WTC11 (cell line): ENCODE data around the gene TBC1D23. TPM values are rescaled to one million over a fixed set of nuclear protein-coding genes. Genes with fewer than 3 reads are reported as not detected.

Experiments
- ATAC-seq: fragments of 200-7000 bp; cut with Tn5 transposase; 2 replicates; pipeline ENCODE4 v1.10.0; 2021; ENCODE audit warnings: mild to moderate bottlenecking, moderate library complexity
- CTCF ChIA-PET: fragments of 300-600 bp; sonication (Branson Sonifier 250); formaldehyde crosslinking; loops from one replicate; lab custom pipeline; 2021; ENCODE audit warnings: antibody characterized with exemption; lab: Charles Lee
- POLR2A ChIA-PET: fragments of 350-600 bp; sonication (Branson Sonifier 250); formaldehyde crosslinking; loops from one replicate; lab custom pipeline; 2021; ENCODE audit warnings: antibody characterized with exemption; lab: Charles Lee
- DNase-seq: peaks from one replicate; pipeline ENCODE4 v3.0.0; 2021; ENCODE audit warnings: low spot score
- H3K27ac Mint-ChIP-seq: 2 replicates; pipeline ENCODE4 v1.8.0; 2021; ENCODE audit warnings: mixed read lengths
- H3K27me3 Mint-ChIP-seq: 2 replicates; pipeline ENCODE4 v1.8.0; 2021; ENCODE audit warnings: low read depth, mild to moderate bottlenecking, moderate library complexity, mixed read lengths
- H3K36me3 Mint-ChIP-seq: 2 replicates; pipeline ENCODE4 v1.8.0; 2021; ENCODE audit warnings: mixed read lengths
- H3K4me1 Mint-ChIP-seq: 2 replicates; pipeline ENCODE4 v1.8.0; 2022; ENCODE audit warnings: mixed read lengths
- H3K4me3 Mint-ChIP-seq: 2 replicates; pipeline ENCODE4 v1.8.0; 2021; ENCODE audit warnings: mild to moderate bottlenecking, moderate library complexity, mixed read lengths
- H3K9me3 Mint-ChIP-seq: 2 replicates; pipeline ENCODE4 v1.8.0; 2021; ENCODE audit warnings: mixed read lengths
- ARID4B ChIP-seq: sonication (generic); formaldehyde crosslinking; IDR thresholded peaks from 2 replicates; pipeline ENCODE4 v1.8.0; 2023; ENCODE audit warnings: missing genetic modification reagents, mild to moderate bottlenecking, borderline replicate concordance
- ELF4 ChIP-seq: sonication (generic); formaldehyde crosslinking; IDR thresholded peaks from 2 replicates; pipeline ENCODE4 v1.8.1; 2022; ENCODE audit warnings: low read depth, mild to moderate bottlenecking, moderate library complexity, missing genetic modification reagents
- EMX1 ChIP-seq: fragments of 250-450 bp; sonication (Bioruptor Pico); IDR thresholded peaks from 2 replicates; pipeline ENCODE4 v1.8.0; 2021; ENCODE audit warnings: mild to moderate bottlenecking
- ESRRA ChIP-seq: sonication (generic); formaldehyde crosslinking; IDR thresholded peaks from 2 replicates; pipeline ENCODE4 v1.8.1; 2022; ENCODE audit warnings: mild to moderate bottlenecking, missing genetic modification reagents, borderline replicate concordance
- FOXP4 ChIP-seq: sonication (generic); formaldehyde crosslinking; IDR thresholded peaks from 2 replicates; pipeline ENCODE4 v1.8.0; 2022; ENCODE audit warnings: mild to moderate bottlenecking, missing genetic modification reagents
- GTF2I ChIP-seq: fragments of 250-450 bp; sonication (Bioruptor Pico); conservative IDR thresholded peaks from 2 replicates; pipeline ENCODE4 v1.4.0; 2021; ENCODE audit warnings: mild to moderate bottlenecking
- KAT7 ChIP-seq: sonication (generic); formaldehyde crosslinking; IDR thresholded peaks from 2 replicates; pipeline ENCODE4 v1.8.1; 2023; ENCODE audit warnings: missing genetic modification reagents, mild to moderate bottlenecking, borderline replicate concordance
- MAX ChIP-seq: sonication (generic); formaldehyde crosslinking; IDR thresholded peaks from 2 replicates; pipeline ENCODE4 v1.8.0; 2022; ENCODE audit warnings: mild to moderate bottlenecking, missing genetic modification reagents
- MXD4 ChIP-seq: fragments of 250-450 bp; sonication (Bioruptor Pico); IDR thresholded peaks from 2 replicates; pipeline ENCODE4 v1.8.0; 2021; ENCODE audit warnings: mild to moderate bottlenecking, moderate library complexity, borderline replicate concordance
- NR2C2 ChIP-seq: sonication (generic); formaldehyde crosslinking; IDR thresholded peaks from 2 replicates; pipeline ENCODE4 v1.8.0; 2022; ENCODE audit warnings: mild to moderate bottlenecking, missing genetic modification reagents
- RORB ChIP-seq: fragments of 250-450 bp; sonication (Bioruptor Pico); IDR thresholded peaks from 2 replicates; pipeline ENCODE4 v1.9.0; 2021; ENCODE audit warnings: mild to moderate bottlenecking
- SP1 ChIP-seq: sonication (generic); formaldehyde crosslinking; conservative IDR thresholded peaks from 2 replicates; pipeline ENCODE4 v1.8.1; 2022; ENCODE audit warnings: missing genetic modification reagents
- STAT6 ChIP-seq: sonication (generic); formaldehyde crosslinking; conservative IDR thresholded peaks from 2 replicates; pipeline ENCODE4 v1.8.1; 2023; ENCODE audit warnings: mild to moderate bottlenecking, low read depth, missing genetic modification reagents, moderate library complexity
- TCF7 ChIP-seq: sonication (generic); formaldehyde crosslinking; IDR thresholded peaks from 2 replicates; pipeline ENCODE4 v1.8.0; 2022; ENCODE audit warnings: mild to moderate bottlenecking, low read depth, missing genetic modification reagents, moderate library complexity
- TEAD4 ChIP-seq: sonication (generic); formaldehyde crosslinking; IDR thresholded peaks from 2 replicates; pipeline ENCODE4 v1.8.0; 2022; ENCODE audit warnings: mild to moderate bottlenecking, missing genetic modification reagents
- TP53 ChIP-seq: sonication (generic); formaldehyde crosslinking; IDR thresholded peaks from 2 replicates; pipeline ENCODE4 v1.8.1; 2023; ENCODE audit warnings: mild to moderate bottlenecking, missing genetic modification reagents
- USF1 ChIP-seq: sonication (generic); formaldehyde crosslinking; IDR thresholded peaks from 2 replicates; pipeline ENCODE4 v1.8.0; 2022; ENCODE audit warnings: mild to moderate bottlenecking, missing genetic modification reagents
- ZNF281 ChIP-seq: sonication (generic); formaldehyde crosslinking; IDR thresholded peaks from 2 replicates; pipeline ENCODE4 v1.8.0; 2023; ENCODE audit warnings: mild to moderate bottlenecking, missing genetic modification reagents
- ZNF512 ChIP-seq: sonication (generic); formaldehyde crosslinking; IDR thresholded peaks from 2 replicates; pipeline ENCODE4 v1.8.1; 2022; ENCODE audit warnings: missing genetic modification reagents, borderline replicate concordance
- ZNF671 ChIP-seq: fragments of 250-450 bp; sonication (Bioruptor Pico); IDR thresholded peaks from 2 replicates; pipeline ENCODE4 v1.8.0; 2021; ENCODE audit warnings: mild to moderate bottlenecking
- total RNA-seq: library from RNA; stranded (reverse); gene quantifications from 3 replicates; pipeline ENCODE4 v1.2.3, GENCODE V29; 2021

The TBC1D23 gene
- total RNA-seq, 1 experiment from 2014 or later: 73.6 TPM

- POLR2A ChIA-PET: no interaction called here
- TF ChIP-seq ARID4B (CRISPR knock-in tag) (no peak), FOXP4 (CRISPR knock-in tag) (no peak), TCF7 (no peak), GTF2I (no peak), ZNF671 (CRISPR knock-in tag) (no peak), RORB (CRISPR knock-in tag) (no peak), SP1 (CRISPR knock-in tag) (no peak), STAT6 (CRISPR knock-in tag) (no peak), ZNF281 (no peak), ESRRA (CRISPR knock-in tag) (no peak), USF1 (CRISPR knock-in tag) (no peak), EMX1 (CRISPR knock-in tag) (no peak), NR2C2 (CRISPR knock-in tag) (no peak), ELF4 (CRISPR knock-in tag) (no peak), ZNF512 (CRISPR knock-in tag) (no peak), TEAD4 (CRISPR knock-in tag) (no peak), KAT7 (CRISPR knock-in tag) (no peak), TP53 (no peak), MXD4 (no peak), MAX (CRISPR knock-in tag) (no peak)
- DNase-seq: no peak
- Mint-ChIP-seq H3K27ac (no peak overlapping the region), H3K27me3 (peaks cover 17% of the 10 kb centered on the region), H3K4me1 (peaks cover 16% of the 10 kb centered on the region), H3K4me3 (no peak overlapping the region), H3K36me3 (peaks cover 15% of the 10 kb centered on the region), H3K9me3 (peaks cover 15% of the 10 kb centered on the region)
- CTCF ChIA-PET: interaction anchor here (1.0 kb wide), 1 partner anchor 500 kb away, joined by 6 read pairs; no protein-coding TSS in a partner anchor
- no peak for ATAC-seq
Measured at GRCh38 chr3:100331660-100332059, 70.9 kb downstream of the TBC1D23 start.
